ENCODE data around the gene FFAR2.

Gene FFAR2

GRCh38 chr19:35476149-35476548, 28.1 kb downstream of the FFAR2 start:
- TF ChIP-seq CTCF (IDR thresholded peaks at IDR 0.05) = peak; percentile 30; the same call in 1 of the 2 replicates

GRCh38 chr19:35478794-35479677, 31.0 kb downstream of the FFAR2 start:
- TF ChIP-seq CTCF (IDR thresholded peaks at IDR 0.05) = peak; percentile 24; the same call in 1 of the 2 replicates

DNA sequence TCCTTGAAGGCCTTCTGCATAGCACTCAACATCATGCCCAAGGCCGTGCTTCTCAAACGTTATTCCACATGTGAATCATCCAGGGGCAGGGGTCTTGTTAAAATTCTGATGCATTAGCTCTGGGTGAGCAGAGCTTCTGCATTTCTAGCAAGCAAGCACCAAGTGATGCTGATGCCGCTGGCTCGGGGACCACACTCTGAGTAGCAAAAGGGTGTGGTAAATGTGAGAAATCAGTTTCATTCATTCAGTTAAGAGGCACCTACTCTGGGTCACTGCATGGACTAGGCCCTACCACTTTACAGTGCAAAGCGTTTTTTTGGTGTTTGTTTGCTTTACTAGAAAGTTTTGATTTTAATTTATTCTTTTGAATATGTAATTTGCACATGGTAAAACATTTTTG, 35.0 kb downstream of the FFAR2 start:
- TF ChIP-seq CTCF (IDR thresholded peaks at IDR 0.05) = no peak

DNA sequence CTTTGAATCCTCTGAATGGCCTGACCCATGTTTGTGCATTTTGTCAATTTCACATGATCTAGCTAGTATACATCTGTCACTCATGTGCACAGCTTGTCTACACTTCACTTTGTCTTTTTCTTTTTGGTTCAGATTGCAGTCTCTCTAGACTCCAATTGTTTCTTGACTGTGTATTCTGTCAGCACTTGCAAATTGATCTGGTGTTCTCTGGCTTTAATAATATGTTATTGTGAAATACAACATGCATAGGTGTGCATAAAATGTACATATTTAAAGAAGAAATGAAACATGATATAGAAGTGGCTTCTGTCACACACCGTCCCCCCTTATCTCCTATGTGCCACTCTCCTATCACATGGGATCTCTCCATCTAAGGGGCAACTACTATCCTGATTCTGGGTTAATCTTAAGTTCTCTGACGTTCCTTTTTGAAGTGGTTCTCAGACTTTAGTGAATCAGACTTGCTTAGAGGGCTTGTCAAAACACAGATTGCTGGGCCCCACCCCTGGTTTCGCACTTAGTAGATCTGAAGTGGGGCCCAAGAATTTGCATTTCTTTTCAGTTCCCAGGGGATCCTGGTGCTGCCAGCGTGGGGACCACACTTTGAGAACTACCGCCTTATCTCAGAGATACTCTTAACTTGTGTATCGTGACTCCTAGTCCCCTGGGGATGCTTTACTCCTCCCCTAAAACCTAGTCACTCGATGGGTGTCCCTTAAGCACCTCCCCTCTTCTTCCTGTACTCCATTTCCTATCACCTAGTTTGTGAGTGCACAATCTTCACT, 36.4 kb downstream of the FFAR2 start:
- TF ChIP-seq CTCF (IDR thresholded peaks at IDR 0.05) = no peak

DNA sequence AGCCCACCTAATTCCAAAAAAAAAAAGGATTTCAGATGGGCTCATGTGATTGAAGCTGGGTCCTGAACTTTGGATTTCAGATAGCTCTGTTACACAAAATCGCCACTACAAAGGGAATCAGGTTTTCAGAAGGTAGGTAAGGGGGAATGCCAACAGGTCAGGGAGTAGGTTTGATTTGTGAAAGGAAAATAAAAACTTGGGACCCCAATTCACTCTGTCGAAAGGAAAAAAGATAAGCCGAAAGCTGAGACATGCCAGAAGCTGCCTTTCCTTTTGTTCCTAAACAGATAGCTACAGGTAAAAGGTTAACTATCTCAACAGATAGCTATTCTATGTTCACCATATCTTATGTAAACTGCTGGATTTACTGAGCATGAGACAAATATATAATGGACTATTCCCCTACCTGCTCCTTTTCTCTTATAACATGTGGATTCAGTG, 38.2 kb downstream of the FFAR2 start:
- TF ChIP-seq CTCF (IDR thresholded peaks at IDR 0.05) = no peak

- no peak for TF ChIP-seq CTCF (IDR thresholded peaks at IDR 0.05)
These were observed 39.7 kb downstream of the FFAR2 start for GRCh38 chr19:35487656-35488182.

GRCh38 chr19:35488677-35489076, 40.6 kb downstream of the FFAR2 start:
- no peak for TF ChIP-seq CTCF (IDR thresholded peaks at IDR 0.05)
